Lower leg skin (tissue), 4 donors: ENCODE results near the gene LIMK1. TPM values are rescaled to one million over a fixed set of nuclear protein-coding genes. Genes with fewer than 3 reads are reported as not detected.
"Not testable (repeated sequence)": the region's sequence is repeated elsewhere in the genome, so short reads cannot be mapped to it uniquely, and the experiment has no call there.

Source experiments
- DNase-seq, 2 donors: peaks; one replicate each; pipeline ENCODE4 v3.0.0-alpha.2; 2019; ENCODE audit warnings: low spot score in 2 of 2
- H3K4me3 ChIP-seq: fragments of 200-600 bp; sonication (generic); 2 replicates; pipeline ENCODE4 v1.5.1; 2017; ENCODE audit warnings: mild to moderate bottlenecking, low read depth; ENCODE audit not compliant: poor library complexity, severe bottlenecking
- POLR2A ChIP-seq, 2 donors: fragments of 450-650 bp; IDR thresholded peaks; one replicate each; pipeline ENCODE4 v1.6.1; 2016 to 2017; ENCODE audit warnings: antibody characterized with exemption in 2 of 2, mild to moderate bottlenecking in 1 of 2, moderate library complexity in 1 of 2
- WGBS, 2 donors: methylation state at CpG; one replicate each; pipeline ENCODE4 v1.1.5; 2018; 5-methylcytosine and 5-hydroxymethylcytosine counted together
- intact Hi-C: fragments of 100-400 bp; cut with DNase I; formaldehyde crosslinking; loops from one replicate; pipeline ENCODE4 v1.15.0; 2023; ENCODE audit warnings: low total_unique reads
- total RNA-seq, 4 donors: library from RNA; depleted of rRNA; stranded (reverse); fragments of >200 nt; gene quantifications; one replicate each; pipeline ENCODE4 v1.1.0, GENCODE V29; 2016
- TF ChIP-seq, protein P1 (sequence below), 3 donors: fragments of 450-650 bp; IDR thresholded peaks; one replicate each; pipeline ENCODE4 v1.5.1; 2016; ENCODE audit warnings: antibody characterized with exemption in 3 of 3, mild to moderate bottlenecking in 3 of 3, moderate library complexity in 2 of 3

Gene LIMK1
- total RNA-seq, 4 donors from 2014 or later, result 7.7 to 19.5 (median 14.6) TPM

GRCh38 chr7:74040791-74041520 is 42.6 kb upstream of the LIMK1 start:
- TF ChIP-seq, protein P1, sequence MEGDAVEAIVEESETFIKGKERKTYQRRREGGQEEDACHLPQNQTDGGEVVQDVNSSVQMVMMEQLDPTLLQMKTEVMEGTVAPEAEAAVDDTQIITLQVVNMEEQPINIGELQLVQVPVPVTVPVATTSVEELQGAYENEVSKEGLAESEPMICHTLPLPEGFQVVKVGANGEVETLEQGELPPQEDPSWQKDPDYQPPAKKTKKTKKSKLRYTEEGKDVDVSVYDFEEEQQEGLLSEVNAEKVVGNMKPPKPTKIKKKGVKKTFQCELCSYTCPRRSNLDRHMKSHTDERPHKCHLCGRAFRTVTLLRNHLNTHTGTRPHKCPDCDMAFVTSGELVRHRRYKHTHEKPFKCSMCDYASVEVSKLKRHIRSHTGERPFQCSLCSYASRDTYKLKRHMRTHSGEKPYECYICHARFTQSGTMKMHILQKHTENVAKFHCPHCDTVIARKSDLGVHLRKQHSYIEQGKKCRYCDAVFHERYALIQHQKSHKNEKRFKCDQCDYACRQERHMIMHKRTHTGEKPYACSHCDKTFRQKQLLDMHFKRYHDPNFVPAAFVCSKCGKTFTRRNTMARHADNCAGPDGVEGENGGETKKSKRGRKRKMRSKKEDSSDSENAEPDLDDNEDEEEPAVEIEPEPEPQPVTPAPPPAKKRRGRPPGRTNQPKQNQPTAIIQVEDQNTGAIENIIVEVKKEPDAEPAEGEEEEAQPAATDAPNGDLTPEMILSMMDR (IDR thresholded peaks at IDR 0.05), result no peak
- no peak for TF ChIP-seq POLR2A (IDR thresholded peaks at IDR 0.05)
- intact Hi-C loops, result no loop called here
- WGBS, 2 donors, result 90 to 91% methylated on average over 12 of the region's 12 CpGs
- no peak overlapping the region for H3K4me3 ChIP-seq
- DNase-seq, result no peak

DNA sequence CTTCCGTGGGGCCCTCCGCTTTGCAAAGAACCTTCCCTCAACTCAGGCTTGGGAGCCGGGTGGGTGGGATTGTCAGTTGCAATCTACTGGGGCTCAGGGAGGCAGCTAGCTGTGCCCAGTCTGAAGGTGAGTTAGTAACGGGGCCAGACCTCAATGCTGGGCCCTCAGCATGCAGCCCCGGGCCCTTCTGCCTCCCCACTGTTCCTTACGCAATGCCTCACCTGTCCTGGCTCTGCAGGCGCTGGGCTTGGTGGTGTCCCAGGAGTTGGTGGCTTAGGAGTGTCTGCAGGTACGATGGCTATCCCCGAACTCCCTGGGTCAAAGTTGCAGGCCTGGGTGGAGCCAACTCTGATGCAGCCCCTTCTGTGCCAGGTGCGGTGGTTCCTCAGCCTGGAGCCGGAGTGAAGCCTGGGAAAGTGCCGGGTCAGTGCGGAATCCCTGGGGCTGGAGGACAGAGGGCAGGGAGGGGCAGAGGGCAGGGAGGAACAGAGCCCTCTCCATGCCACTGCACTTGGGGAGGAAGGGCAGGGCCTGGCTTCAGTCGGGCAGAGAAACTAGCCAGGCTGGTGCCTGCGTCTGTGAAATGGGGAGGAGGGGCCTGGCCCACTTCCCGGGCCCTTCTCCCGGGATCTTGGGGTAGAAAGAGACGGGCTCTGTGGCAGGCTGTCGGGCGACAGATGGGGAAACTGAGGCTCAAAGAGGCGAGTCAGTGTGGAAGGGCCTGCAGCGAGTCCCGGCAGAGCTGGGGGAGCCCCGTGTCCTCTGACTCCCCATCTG is 40.7 kb upstream of the LIMK1 start:
- no peak for DNase-seq
- 45 to 69% methylated on average over 18 to 23 of the region's 24 CpGs for WGBS, 2 donors
- no peak overlapping the region for H3K4me3 ChIP-seq
- intact Hi-C loops, result no loop called here
- TF ChIP-seq, protein P1 (IDR thresholded peaks at IDR 0.05), result no peak
- no peak for TF ChIP-seq POLR2A (IDR thresholded peaks at IDR 0.05)

DNA sequence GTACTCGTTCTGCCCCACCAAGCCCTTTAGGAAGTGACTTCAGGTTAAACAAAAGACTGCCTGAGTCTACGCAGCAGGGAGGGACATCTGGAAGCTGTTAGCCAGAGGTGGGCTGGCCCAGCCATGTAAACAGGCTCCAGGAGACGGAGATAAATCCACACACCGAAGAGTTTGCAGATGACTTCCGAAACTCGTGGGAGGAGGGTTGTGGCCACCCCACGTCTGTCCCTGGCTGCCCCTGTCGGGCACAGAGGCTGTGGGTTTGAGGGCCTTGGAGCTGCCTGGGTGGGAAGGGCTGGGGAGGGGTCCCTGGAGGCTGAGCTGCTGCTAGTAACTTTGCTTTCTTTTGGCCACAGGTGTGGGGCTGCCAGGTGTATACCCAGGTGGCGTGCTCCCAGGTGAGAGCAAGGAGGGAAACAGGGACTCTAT is 40.1 kb upstream of the LIMK1 start:
- no peak for DNase-seq
- WGBS, 2 donors, result 41 to 71% methylated on average over 9 of the region's 9 CpGs
- H3K4me3 ChIP-seq, result no peak overlapping the region
- no peak for TF ChIP-seq POLR2A (IDR thresholded peaks at IDR 0.05)
- TF ChIP-seq, protein P1 (IDR thresholded peaks at IDR 0.05), result no peak
- intact Hi-C loops, result no loop called here

DNA sequence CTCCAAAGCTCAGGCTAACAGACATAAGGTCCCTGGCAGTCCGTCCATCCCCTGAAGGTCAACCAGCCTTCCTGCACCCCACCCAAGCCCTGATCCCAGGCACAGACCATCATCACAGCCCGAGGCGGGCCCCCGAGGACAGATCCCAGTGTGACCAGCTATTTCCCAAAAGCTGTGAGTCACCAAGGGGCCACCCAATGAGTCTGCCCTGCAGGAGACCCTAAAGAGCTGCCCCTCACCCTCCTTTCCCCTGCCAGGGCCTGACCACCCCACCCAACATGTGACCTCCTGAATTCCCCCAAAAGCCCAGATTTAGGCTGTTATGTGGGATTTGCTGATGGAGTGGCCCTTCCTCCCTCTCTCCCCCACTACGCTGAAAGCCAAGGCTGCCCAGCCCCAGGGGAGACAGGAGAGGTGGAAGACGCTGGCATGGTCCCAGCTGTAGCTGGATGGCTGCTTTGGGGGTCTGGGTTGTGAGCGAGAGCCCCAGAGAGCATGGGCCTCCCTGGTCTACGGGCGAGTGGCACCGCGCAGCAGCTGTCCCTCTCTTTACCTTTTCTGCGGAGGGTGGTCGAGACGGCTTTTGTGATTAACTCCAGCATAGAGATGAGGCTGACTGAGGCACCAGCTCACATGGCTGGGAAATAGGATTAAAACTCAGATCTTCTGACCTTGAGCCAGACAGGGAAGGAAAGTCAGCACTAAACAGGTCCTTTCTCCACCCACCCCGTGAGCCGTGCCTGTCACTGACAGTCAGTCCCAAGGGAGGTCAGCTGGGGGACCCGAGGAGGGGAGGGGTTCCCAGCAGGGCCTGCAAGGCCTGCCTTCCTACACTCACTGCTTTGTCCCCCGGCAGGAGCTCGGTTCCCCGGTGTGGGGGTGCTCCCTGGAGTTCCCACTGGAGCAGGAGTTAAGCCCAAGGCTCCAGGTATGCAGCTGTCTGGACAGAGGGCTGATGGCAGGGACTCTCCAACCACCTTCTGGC is 38.9 kb upstream of the LIMK1 start:
- WGBS, 2 donors, result 86 to 90% methylated on average over 17 to 20 of the region's 20 CpGs
- DNase-seq, result no peak
- no peak overlapping the region for H3K4me3 ChIP-seq
- intact Hi-C loops, result no loop called here
- TF ChIP-seq, protein P1 (IDR thresholded peaks at IDR 0.05), result no peak
- no peak for TF ChIP-seq POLR2A (IDR thresholded peaks at IDR 0.05)

GRCh38 chr7:74046581-74046980 is 37.0 kb upstream of the LIMK1 start:
- 92 to 94% methylated on average over 7 of the region's 7 CpGs for WGBS, 2 donors
- DNase-seq, H3K4me3 ChIP-seq, intact Hi-C loops: not testable (repeated sequence)
